Measurements from ENCODE around the gene ARPC3.

DNA sequence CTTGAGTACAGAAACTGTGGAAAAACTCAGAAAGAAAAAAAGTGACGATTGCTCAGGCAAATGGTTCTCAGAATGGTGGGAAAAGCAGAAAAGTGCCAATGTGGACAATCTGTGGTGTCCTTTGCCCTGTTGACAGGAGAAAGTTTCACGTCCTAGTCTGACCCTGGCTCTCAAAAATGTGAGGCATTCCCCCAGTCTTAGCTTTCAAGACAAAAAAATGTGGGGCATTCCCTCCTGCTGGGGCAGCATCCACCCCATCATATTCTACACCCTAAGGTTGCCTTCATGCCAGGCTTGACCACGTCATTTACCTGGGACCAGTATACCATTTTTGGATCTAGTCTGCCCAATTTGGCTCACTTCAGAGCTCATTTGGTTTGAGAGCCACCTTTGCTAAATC is 25.9 kb downstream of the ARPC3 start:
- TF ChIP-seq POLR2A (IDR thresholded peaks at IDR 0.05; ENCODE audit: low read depth, low read length) = no peak
- TF ChIP-seq RAD21 (IDR thresholded peaks at IDR 0.05; ENCODE audit: low read length) = no peak
- TF ChIP-seq, protein P1, sequence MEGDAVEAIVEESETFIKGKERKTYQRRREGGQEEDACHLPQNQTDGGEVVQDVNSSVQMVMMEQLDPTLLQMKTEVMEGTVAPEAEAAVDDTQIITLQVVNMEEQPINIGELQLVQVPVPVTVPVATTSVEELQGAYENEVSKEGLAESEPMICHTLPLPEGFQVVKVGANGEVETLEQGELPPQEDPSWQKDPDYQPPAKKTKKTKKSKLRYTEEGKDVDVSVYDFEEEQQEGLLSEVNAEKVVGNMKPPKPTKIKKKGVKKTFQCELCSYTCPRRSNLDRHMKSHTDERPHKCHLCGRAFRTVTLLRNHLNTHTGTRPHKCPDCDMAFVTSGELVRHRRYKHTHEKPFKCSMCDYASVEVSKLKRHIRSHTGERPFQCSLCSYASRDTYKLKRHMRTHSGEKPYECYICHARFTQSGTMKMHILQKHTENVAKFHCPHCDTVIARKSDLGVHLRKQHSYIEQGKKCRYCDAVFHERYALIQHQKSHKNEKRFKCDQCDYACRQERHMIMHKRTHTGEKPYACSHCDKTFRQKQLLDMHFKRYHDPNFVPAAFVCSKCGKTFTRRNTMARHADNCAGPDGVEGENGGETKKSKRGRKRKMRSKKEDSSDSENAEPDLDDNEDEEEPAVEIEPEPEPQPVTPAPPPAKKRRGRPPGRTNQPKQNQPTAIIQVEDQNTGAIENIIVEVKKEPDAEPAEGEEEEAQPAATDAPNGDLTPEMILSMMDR (conservative IDR thresholded peaks at IDR 0.05; ENCODE audit: low read depth, low read length) = no peak
- no peak for TF ChIP-seq RCOR1 (IDR thresholded peaks at IDR 0.05; ENCODE audit: insufficient replicate concordance, low read length)
- TF ChIP-seq MAFK (IDR thresholded peaks at IDR 0.05; ENCODE audit: low read depth, low read length) = no peak
- TF ChIP-seq, protein P2, sequence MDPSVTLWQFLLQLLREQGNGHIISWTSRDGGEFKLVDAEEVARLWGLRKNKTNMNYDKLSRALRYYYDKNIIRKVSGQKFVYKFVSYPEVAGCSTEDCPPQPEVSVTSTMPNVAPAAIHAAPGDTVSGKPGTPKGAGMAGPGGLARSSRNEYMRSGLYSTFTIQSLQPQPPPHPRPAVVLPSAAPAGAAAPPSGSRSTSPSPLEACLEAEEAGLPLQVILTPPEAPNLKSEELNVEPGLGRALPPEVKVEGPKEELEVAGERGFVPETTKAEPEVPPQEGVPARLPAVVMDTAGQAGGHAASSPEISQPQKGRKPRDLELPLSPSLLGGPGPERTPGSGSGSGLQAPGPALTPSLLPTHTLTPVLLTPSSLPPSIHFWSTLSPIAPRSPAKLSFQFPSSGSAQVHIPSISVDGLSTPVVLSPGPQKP (IDR thresholded peaks at IDR 0.05; ENCODE audit: borderline replicate concordance, low read depth, low read length) = no peak
- TF ChIP-seq, protein P3, sequence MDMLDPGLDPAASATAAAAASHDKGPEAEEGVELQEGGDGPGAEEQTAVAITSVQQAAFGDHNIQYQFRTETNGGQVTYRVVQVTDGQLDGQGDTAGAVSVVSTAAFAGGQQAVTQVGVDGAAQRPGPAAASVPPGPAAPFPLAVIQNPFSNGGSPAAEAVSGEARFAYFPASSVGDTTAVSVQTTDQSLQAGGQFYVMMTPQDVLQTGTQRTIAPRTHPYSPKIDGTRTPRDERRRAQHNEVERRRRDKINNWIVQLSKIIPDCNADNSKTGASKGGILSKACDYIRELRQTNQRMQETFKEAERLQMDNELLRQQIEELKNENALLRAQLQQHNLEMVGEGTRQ (IDR thresholded peaks at IDR 0.05; ENCODE audit: low read depth, low read length) = no peak
- no peak for TF ChIP-seq SMC3 (IDR thresholded peaks at IDR 0.05; ENCODE audit: low read depth, low read length)
- no peak for TF ChIP-seq CEBPB (IDR thresholded peaks at IDR 0.05; ENCODE audit: low read depth, low read length)
- TF ChIP-seq MXI1 (IDR thresholded peaks at IDR 0.05; ENCODE audit: borderline replicate concordance, low read depth, low read length) = no peak
- no peak for TF ChIP-seq BHLHE40 (IDR thresholded peaks at IDR 0.05; ENCODE audit: low read depth, low read length)
- TF ChIP-seq RFX5 (IDR thresholded peaks at IDR 0.05; ENCODE audit: low read depth, low read length) = no peak
- no peak for TF ChIP-seq CHD1 (IDR thresholded peaks at IDR 0.05; ENCODE audit: low read depth, low read length)

All from IMR-90 (cell line).